HG02840 (cell line): ENCODE results near the gene TMEM33.

Experiments used
- ATAC-seq: cut with Tn5 transposase; IDR thresholded peaks from one replicate; pipeline ENCODE4 v1.9.1; 2021; ENCODE audit warnings: mild to moderate bottlenecking, moderate library complexity, moderate number of reproducible peaks; ENCODE audit not compliant: unreplicated experiment, low FRiP score

Gene TMEM33

DNA sequence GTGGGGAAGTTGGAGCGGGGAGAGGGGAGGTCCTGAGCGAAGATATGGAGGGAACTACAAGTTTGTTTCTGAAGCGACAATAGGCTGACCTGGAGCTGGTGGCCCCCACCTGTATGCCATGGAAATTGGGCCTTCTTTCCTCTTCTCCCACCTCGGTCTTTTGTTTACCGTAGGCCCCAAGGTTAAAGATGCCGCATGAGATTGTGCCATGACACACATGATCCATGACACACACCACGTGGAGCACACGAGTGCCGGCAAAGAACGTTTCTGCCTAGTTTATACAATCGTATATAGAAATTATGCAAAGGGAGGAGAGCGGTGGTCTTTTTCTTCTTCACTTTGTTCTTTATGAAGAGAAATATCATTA lies 408 bp downstream of the TMEM33 start:
- ATAC-seq, result peak; percentile 8

DNA sequence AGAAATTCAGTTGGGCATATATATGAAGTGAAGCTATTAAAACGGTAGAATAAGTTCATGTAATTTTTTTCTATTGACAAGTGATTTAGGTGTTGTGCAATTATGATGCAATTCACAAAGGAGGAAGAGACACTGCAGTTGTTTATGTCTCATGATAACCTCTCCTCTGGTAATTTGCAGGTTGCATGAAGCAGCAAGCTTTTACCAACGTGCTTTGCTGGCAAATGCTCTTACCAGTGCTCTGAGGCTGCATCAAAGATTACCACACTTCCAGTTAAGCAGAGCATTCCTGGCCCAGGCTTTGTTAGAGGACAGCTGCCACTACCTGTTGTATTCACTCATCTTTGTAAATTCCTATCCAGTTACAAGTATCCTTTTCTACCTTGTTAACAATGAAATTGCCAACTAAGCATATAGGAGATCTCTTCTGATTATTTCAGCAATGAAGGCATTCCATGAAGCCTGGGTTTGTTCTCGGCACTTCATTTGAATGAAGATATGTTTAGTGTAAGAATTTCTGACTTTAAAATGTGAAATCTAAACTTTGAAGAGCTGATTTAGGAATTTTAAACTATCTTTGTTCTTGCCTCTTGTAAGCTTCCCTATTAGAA lies 3.9 kb downstream of the TMEM33 start:
- no peak for ATAC-seq

DNA sequence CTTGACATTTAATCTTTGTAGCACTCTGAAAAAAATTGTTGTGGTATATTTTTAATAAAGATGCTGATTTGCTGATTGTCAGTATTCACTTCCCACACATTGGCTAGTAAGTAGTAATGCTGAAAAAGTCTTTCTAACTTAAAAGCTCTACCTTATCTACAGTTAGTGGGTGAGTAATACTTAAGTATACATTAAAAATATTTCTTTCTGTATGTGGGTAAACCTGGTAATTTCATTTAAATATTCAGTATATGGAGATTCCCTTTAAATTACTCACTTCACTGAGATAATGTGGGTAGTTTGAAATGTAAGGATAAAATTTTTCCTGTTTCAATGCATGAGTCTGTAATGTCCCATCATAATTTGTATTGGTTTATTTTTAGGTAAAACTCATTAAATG lies 5.6 kb downstream of the TMEM33 start:
- ATAC-seq, result no peak

DNA sequence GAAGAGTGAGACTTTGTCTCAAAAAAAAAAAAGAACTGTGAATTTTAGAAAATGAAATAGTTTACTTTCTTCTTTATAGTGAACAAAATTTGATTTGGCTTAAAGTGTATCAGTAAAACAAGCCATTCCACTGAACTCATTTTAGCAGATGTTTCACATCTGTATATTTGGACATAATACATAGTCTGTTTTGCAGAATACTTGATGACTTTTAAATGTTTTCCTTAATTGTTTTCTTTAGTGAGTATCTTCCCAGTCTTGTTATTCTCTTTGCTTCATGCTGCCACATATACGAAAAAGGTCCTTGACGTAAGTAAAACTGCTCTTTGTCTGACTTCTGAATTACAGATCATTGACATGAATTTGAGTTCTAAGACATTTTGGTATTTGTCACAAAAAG lies 8.3 kb downstream of the TMEM33 start:
- ATAC-seq, result no peak

DNA sequence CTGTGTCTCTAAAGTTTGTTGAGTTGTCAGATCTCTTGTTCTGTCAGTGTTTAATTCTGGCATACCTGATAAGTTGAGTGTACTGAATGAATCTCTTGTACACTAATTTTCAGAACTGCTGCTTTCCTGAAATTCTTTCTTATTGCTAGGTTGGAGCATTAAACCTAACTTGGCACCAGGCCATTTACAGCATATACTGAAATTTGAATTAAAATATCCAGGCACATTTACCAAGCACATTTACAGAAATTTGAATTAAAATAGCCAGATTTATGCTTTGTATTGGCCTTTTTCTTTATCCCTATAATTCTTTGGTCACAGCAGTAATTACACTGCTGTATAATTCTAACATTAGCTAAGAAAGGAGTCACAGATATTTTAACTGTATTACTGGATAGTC lies 8.9 kb downstream of the TMEM33 start:
- ATAC-seq, result no peak

DNA sequence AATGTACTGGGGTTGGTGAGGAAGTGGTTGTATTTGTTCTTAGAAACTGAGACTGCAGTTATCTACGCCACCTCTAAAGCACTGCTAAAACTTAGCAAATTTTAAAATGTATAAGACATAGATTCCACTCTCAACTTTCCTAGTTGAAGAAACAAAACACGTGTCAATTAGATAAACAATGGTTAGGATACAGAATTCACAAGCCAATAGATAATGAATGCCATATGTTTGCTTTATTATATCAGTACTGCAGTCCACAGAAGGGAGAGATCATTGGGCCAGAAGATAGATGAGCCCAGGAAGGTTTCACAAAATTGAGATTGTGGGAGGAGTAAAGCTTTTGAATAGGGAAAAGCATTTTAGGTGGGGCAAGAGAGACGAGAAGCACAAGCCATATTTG lies 14.3 kb downstream of the TMEM33 start:
- ATAC-seq, result no peak

DNA sequence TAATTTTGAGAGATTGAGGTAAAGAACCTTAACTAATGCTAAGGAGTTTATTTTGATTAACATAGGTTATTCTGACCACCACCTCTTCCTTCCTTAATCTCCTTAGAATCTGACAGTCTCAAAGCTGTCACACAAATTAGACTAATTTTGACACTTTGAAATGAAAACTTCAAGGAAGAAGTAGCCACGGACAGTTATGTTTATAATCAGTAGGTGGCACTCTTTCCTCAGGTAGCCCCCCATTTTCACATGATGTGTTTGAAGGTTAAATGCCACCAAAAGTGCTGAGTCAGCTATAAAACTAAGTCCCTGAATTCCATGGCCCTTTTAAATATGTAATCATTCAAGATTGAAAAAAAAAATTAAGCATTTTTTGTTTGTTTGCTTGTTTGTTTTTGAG lies 22.4 kb downstream of the TMEM33 start:
- no peak for ATAC-seq

DNA sequence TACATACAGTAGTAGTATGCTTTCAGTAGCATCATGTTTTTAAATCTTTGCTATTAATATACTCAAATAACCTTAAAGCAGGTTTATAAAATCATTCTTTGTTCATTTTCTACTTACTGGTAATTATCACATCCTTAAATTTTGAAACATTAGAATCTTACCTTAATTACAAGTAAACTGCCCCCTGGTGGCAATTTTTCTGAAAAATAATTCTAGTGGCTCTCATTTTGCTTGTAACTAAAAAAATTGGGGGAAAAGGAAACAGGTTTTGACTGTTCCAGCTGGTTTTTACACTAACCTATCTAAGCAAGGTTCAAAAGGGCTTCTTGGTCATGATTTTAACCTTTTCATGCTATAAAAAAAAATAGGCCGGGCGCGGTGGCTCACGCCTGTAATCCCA lies 27.9 kb downstream of the TMEM33 start:
- ATAC-seq, result no peak

DNA sequence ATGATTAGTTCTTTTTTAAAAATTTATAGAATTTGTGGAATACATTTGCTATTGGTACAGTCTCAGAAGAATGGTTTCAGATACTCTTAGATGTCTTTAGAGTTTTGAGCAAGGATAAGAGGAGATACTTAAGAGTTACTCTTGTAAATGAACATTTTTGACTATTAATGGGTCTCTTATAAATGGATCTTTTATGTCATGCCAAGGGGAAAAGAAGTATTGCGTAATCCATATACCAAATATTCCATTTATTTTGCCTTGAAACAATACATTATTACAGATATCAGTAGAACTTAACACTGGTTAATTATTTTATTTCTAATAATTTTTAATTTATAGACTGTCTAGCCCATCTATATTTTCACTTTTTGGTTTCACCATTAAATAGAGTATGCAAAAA lies 29.2 kb downstream of the TMEM33 start:
- no peak for ATAC-seq

DNA sequence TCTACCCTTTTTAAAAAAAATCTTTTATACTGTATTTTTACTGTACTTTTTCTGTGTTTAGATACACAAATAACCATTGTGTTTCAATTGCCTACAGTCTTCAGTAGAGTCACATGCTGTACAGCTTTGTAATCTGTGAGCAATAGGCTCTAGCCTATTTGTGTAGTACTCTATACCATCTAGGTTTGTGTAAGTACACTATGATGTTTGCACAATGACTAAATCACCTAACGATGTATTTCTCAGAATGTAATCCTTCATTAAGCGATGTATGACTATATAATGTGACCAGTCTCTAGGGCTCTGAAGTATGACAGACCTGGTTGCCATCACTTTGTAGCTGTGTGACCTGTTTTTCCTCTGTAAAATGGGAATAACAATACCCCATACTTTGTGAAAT lies 32.2 kb downstream of the TMEM33 start:
- no peak for ATAC-seq

DNA sequence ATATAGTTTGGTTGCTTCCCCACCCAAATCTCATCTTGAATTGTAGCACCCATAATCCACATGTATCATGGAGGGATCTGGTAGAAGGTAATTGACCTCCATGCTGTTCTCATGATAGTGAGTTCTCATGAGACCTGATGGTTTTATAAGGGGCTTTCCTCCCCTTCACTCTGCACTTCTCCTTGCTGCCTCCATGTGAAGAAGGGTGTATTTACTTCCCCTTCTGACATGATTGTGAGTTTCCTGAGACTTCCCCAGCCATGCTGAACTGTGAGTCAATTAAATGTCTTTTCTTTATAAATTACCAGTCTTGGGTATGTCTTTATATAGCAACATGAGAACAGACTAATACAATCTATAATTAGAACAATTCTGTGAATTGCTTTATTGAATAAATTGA lies 34.4 kb downstream of the TMEM33 start:
- no peak for ATAC-seq

DNA sequence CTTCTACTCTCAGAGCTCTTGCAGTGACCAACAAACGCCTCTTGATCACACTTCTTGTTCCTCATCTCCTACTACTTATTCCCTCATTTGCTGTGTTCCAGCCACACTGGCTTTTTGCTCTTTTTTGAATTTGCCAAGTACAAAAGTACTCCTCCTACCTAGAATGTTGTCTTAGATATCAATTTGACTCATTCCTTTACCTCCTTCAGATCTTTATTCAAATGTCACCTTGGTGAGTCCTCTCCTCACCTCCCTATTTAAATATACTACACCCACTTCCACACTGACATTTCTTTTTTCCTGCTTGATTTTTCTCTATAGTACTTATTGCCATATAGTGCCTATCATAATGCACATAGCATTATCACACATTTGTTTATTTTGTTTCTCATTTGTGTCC lies 40.1 kb downstream of the TMEM33 start:
- ATAC-seq, result no peak

DNA sequence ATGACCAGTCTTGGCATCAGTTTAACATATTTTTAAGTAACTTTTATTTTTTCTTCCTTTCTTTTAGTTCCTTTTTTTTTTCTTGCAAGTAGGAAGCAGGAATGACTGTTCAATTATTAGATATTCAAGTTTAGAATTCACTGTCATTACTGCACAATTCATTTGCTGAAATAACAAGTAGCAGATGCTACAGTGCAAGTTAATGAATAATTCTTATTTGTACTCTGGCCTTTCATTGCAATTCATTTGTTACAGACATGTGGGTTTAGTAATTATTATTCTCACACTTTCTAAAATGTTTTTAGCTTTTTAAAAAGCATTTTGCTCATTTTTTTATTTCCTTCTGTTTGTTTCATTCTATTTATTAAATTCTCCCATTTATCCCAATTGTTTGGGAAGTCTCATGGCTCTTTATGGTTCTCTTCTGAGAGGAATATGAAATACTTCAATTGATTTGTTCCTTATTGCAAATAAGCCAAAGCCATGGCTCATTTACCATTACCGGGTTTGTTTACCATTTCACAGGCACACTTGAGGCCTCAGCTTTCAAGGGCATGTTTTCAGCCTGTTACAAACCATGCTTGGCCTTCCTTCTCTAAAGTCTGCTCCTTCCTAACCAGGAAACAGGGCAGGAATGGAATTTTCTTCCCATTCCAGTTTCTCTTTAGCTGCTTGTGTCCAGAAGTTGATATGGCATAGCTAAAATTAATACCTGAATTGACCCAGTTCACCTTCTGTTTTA lies 41.7 kb downstream of the TMEM33 start:
- no peak for ATAC-seq

DNA sequence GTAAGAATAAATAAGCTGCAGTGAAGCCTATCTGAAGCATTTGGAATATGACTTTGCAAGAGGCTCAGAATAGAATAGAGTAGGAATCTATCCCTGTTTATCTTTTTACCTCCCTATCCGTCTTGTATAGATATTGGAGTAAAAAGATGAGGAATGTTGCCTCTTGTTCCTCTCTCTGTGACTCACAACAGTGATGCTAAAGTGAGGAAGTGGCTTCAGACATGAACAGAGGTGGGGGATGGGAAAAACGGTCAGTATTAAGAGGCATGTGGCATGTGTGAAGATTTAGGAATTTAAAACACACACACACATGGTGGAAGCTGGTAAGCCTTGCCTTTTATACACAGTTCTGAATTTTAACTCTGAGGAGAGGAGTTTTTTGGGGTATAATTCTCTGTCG lies 42.5 kb downstream of the TMEM33 start:
- ATAC-seq, result no peak

DNA sequence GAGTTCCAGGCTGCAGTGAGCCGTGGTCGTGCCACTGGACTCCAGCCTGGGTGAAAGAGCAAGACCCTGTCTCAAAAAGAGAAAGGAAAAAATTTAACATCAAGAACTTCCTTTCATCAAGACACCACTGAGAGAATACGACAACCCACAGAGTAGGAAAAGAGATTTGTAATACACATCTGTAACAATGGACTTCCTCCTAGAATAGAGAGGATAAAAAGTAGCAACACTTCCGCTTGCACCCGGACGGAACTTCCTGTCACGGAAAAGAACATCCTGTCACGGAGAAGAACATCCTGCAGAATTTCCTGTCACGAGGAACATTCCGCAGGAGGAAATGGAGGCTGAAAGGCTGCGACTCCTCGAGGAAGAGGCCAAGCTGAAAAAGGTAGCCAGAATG lies 46.2 kb downstream of the TMEM33 start, which contains the start of gene DCAF4L1:
DCAF4L1 (plus strand) TSS at position 301 of the 400 bp plus-strand sequence; CDS start at position 338, 37 bp downstream.
- ATAC-seq, result no peak

DNA sequence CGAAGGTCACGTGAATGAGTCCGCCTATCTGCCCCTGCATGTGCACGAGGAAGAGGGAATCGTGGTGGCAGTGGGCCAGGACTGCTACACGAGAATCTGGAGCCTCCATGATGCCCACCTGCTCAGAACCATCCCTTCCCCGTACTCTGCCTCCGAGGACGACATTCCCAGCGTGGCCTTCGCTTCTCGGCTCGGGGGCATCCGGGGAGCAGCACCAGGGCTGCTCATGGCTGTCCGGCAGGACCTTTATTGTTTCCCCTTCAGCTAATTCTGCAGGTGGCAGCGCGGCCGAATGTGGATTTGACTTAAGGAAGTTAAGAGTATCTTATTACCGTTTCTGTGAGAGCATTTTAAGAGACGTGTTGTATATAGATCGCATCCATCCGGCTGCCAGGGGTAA lies 47.5 kb downstream of the TMEM33 start:
- ATAC-seq, result no peak

DNA sequence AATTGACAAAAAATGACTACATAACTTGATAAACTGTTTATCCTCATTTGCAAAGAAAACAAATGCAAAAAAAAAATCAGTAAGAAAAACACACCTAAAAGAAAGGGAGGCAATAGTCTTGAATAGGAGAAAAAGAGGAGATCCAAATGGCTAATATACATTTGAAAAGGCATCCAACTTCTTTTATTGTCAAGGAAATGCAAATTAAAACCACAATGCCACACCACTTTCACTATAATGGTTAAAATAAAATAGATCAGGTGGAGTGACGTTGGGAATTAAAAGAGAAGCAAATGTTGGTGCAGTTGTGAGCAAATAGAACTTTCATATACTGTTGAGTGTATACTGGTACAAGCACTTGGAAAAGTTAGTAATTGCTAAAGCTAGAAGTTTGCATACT lies 49.9 kb downstream of the TMEM33 start:
- no peak for ATAC-seq

DNA sequence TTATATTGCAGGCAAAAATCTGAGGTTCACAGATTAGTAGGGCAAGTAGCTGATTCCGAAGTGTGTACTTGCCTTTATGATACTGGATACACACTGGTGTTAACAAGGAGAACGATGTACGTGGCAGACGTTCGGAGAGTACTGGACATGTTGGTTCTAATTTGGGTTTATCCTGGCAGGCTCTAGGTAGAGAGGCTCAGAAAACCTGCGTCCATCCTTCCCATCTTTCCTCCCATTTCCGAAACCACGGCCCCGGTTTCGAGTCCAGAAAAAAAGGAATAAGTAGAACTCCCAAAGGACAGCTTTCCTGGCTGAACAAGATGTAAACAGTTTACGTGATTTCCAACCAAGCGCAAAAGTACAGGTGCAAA lies 54.8 kb downstream of the TMEM33 start:
- ATAC-seq, result peak; percentile 4

DNA sequence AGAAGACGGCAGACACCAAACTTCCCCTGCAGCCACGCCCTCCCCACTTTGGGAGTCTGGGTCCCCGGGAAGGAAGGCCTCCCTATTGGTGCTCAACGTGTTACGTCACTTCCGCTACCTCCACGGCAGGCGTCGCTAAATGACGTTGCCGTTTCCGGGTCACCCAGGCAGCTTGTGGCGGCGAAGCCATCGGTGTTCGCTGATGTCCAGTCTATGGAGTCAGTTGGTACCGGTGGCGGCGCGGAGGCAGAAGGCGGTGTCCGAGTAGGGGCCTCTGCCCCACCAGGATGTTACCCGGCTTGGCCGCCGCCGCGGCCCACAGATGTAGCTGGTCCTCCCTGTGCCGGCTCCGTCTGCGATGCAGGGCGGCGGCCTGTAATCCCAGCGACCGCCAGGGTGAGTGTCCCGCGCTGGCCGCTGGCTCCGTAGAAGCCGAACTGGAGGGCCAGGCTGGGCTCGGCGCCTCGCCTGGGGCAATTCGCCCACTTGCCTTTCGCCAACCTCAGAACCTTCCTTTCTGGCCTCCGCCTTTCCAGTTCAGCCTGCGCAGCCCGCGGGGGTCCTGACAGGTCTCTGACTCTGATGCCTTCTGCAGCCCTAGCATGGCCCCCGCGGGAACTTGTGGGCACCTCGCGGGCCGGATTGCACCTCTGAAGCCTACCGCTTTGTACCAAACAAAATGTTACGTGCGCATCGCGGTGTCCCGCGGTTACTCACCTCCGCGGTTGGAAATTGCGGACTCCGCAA lies 55.3 kb downstream of the TMEM33 start, which contains the start of gene SLC30A9:
SLC30A9 (plus strand) TSS at position 166 of the 747 bp plus-strand sequence; CDS start at position 288, 122 bp downstream.
- ATAC-seq, result peak; percentile 98

DNA sequence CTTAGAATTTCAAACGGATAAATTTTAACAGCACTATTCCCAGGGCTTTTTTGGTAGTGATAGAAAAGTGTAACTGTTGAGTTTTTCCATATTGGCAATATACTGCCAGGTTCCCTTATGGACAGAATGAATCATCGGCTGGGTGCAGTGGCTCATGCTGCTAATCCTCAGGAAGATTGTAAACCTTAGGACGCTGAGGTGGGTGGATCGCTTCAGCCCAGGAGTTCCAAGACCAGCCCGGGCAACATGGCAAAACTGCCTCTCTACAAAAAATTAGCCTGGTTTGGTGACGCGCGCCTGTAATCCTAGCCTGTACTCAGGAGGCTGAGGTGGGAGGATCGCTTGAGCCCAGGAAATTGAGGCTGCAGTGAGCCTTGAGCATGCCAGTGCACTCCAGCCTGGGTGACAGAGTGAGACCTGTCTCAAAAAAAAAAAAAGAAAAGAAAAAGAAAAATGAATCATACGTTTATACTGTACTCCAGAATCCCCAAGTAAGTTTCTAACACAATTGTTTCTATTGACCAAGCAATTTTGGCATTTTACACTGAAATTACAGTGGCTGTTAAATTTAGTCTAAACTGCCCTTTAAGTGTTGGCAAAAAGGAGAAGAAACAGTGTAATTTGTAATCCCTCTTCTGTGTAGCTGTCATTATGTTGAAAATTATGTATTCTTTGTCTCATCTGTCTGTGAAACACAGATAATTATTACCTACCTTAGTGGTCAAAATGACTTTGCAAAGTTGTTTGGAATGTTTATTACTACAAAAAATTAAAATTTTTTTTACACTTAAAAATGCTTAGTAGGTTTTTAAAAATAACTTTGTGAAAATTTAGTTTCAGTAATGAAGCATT lies 56.9 kb downstream of the TMEM33 start:
- no peak for ATAC-seq
